ENCODE data around the gene CLCN3. TPM values are rescaled to one million over a fixed set of nuclear protein-coding genes. Genes with fewer than 3 reads are reported as not detected.
"Not testable (repeated sequence)": the region's sequence is repeated elsewhere in the genome, so short reads cannot be mapped to it uniquely, and the experiment has no call there.

CLCN3 gene
- total RNA-seq, 1 experiment from 2014 or later = 48.9 TPM

DNA sequence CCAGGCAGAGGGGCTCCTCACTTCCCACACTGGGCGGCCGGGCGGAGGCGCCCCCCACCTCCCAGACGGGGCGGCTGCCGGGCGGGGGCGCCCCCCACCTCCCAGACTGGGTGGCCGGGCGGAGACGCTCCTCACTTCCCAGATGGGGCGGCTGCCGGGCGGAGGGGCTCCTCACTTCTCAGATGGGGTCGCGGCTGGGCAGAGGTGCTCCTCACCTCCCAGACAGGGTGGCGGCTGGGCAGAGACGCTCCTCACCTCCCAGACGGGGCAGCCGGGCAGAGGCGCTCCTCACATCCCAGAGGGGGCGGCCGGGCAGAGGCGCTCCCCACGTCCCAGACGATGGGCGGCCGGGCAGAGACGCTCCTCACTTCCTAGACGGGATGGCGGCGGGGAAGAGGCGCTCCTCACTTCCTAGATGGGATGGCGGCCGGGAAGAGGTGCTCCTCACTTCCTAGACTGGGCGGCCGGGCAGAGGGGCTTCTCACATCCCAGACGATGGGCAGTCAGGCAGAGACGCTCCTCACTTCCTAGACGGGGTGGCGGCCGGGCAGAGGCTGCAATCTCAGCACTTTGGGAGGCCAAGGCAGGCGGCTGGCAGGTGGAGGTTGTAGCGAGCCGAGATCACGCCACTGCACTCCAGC is 58.7 kb downstream of the CLCN3 start:
- not testable (repeated sequence) for DNase-seq (ENCODE audit: extremely low read depth, low read depth)

DNA sequence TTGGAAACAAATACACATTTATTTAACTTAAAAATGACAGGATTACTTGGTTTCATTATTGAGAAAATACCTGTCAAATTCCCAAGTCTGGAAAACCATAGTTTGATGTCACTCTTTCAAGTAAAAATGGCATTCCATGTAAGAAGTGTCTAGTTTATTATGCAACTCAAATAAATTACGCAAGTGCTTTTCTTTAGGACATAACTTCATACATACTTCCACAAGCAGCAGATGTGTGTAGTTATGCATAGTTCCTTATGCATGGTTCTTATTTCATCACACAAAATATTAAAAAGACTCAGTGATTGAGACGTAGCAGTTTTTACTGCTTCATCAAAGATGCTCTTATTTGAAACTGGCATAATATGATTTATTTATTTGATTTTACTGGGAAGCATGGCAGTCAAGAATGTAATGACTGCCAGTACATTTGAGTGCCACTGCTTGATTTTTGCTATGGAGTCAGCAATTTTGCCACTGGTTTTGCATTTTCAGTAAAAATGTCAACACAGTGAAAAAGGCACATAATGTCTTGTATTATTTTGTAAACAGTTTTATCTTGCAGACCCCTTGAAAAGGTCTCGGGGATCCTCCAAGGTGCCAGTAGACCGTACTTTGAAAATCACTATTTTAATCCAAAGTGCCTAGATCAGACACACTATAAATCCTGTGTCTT is 62.1 kb downstream of the CLCN3 start:
- no peak for DNase-seq (ENCODE audit: extremely low read depth, low read depth)

DNA sequence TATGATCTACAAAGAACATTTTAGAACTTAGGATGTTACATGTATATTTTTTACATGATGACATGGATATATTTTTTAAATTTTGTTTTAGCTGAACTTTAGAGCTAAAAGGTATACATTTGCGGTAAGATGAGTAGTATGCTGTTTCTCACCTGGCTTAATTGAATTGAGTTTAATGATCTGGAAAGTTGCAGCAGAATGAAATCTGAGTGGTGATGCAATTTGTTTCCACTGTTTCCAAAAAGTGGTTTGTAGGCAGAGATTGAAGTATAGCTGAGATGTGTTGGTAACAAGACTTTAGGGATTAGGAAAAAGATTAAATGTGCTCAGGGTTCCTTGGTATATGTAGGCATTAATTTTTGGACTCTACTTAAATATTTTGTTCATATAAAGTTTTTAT is 69.3 kb downstream of the CLCN3 start:
- DNase-seq (ENCODE audit: extremely low read depth, low read depth) = no peak

DNA sequence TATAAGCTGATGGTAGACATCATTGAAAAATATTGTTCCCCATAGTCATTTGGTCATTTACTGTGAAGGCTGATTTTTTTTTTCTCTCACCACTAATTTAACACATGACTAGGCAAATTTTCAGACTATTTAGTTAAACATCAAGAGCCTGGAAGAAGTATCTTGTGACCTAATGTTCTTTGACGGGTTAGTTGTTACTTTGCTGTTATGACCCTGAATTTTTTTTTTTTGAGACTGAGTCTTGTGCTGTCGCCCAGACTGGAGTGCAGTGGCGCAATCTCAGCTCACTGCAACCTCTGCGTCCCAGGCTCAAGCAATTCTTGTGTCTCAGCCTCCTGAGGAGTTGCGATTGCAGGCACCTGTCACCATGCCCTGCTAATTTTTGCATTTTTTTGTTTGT is 70.4 kb downstream of the CLCN3 start:
- DNase-seq (ENCODE audit: extremely low read depth, low read depth) = no peak

DNA sequence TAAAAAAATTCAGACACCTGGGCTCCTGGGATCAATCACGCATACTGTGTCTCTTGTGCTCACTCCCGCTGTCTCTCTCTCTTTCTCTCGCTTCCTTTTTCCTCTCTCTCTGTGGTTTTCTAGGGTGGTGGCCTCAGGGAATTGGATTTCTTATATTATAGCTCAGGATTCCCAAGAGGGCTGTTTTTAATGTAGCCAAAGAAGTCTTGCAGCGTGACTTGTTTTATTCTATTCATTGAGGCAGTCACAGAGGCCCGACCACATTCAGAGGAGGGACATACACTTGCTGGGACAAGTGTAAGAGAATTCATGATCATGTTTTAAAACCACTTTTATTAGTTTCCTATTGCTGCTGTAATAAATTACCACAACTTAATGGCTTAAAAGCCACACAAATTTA is 78.0 kb downstream of the CLCN3 start:
- DNase-seq (ENCODE audit: extremely low read depth, low read depth) = no peak

DNA sequence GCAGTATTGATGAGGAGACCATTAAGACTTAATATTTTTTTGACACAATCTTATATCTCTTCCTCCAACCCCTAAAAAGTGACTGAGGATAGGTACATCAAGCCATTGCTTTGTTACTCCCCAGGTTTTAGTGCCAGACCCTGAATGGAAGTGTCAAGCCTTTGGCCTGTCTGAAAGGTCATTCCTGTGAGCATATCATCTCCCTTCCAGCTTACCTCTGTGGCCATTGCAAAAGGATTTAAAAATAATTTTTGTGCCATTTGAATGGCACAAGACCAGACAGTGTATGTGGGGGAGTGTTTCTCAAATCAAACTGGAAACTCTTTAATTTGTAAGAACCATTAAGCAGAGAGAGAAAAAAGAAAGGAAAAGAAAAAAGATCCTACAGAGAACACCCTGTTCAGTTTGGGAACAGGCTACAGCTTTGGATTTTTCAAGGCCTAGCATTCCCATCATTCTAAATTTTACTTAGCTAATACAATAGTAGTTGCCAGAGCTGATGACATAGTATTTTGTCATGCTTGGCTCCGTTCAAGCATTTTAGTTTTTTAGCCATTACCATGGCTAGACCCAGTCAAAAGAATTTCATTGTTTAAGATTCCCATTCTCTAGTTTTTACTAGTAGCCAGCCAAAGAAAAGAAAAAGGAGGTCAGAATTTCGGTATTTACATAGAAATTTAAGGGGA is 87.7 kb downstream of the CLCN3 start:
- no peak for DNase-seq (ENCODE audit: extremely low read depth, low read depth)

DNA sequence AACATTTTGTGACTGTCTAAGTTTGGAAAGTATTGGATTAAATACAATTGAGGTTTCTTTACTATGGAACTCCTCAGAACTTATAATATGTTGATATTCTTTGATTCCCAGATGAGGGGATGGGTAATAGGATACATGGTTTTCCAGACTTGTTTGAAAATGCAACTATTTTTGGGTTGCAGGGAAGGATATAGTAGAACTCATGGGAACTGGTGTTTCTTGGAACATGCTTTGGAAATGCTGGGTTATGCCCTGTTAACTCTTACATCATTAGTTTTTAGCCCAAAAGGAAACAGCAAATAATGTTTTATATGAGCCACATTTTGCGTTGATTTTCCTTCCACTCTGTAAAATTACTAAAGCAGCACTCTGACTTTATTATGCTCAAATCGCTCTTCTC is 95.4 kb downstream of the CLCN3 start:
- DNase-seq (ENCODE audit: extremely low read depth, low read depth) = no peak

DNA sequence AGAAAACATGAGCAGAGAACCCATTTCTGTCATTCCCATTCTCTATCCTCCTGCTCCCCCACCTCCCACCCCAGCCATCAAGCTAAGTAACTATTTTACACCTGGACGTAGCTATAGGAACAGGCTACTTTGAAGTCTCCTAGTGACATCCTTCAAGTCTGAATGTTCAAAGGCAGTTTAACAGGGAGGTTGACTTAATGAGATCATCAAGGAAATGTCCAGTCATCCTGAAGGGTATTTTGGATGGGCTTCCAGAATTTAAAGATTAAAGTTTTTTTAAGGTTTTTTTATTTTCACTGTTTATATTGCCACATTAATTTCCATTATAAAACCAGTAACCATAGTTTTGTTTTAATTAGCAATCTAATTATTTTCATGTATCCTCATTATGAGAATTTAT is 96.3 kb downstream of the CLCN3 start:
- no peak for DNase-seq (ENCODE audit: extremely low read depth, low read depth)

DNA sequence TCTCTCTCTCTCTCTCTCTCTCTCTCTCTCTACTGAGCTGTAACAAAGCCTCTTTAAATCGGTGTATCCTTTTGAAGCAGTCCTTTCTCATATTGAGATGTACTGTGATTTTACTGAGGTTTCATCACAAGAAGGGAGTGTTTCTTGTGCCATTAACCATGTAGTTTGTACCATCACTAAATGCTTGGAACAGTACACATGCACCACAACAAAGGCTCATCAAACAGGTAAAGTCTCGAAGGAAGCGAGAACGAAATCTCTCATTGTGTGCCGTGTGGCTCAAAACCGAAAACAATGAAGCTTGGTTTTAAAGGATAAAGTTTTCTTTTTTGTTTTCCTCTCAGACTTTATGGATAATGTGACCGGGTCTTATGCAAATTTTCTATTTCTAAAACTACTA is 100.2 kb downstream of the CLCN3 start:
- no peak for DNase-seq (ENCODE audit: extremely low read depth, low read depth)

DNA sequence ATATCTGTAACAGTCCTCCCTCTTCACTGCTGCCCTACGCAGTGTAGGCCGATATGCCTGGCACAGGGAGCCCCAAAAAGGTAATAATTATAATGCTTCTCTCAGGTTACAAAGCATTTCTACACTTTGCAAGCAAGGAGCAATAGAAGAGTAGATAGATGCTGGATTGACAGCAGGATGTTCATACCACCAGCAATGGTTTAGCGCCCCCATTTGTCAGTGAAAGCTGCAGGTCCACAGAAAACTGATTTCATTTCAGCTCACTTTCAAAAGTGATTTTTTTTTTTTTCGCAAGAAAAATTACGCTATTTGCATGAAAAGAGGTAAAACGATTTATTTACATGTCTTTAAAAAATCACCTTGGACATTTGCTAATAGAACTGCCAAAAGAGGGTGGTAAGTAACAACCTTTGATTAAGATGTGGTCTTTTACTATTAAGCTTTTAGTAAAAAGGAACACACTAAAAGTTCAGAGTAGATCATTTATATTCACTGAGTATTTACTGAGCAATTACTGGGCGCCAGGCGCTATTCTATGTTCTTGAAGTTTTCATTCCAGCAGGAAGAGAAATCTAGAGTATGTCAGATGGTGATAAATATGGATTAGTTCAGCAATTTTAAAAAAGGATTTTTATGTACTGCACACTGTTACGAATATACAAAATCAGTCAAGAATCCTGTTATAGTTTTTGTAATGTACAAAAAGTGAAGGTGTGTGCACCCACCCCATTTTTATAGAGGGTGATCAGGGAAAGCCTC is 103.0 kb downstream of the CLCN3 start:
- DNase-seq (ENCODE audit: extremely low read depth, low read depth) = no peak

DNA sequence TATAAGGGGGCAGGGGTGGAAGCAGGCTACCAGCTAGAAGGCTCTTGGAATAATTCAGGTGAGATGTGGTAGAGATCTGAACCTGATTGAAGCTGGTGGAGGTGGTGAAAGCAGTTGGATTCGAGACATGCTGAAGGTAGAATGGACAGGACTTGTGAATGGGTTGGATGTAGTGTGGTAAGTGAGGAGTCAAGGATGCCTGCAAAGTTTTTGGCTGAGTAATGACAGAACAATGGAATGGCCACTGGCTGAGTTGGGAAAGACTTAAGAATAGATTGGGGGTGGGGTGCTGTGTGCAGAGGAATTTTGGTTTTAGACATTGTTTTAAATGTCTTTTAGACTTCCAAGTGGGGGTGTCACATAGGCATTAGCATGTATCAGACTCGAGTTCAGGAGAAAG is 103.9 kb downstream of the CLCN3 start:
- DNase-seq (ENCODE audit: extremely low read depth, low read depth) = no peak

DNA sequence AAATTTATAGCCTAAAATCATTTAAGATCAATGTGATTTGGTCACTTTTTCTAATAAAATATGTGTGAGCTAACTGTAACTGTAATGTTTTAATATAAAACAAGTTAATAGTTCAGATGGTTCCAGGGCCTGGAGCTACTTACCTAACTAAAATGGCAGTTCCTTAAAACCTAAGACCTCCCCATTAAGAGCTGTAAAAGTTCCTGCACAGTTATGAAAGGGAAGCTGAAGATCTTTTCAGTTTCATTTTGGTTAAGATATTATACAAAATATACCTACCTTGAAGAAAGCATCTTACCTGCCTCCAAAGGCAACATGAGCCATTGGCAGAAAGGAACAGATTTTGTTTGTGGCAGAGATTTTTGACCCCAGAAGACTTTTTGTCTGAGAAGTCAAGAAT is 107.2 kb downstream of the CLCN3 start:
- no peak for DNase-seq (ENCODE audit: extremely low read depth, low read depth)

DNA sequence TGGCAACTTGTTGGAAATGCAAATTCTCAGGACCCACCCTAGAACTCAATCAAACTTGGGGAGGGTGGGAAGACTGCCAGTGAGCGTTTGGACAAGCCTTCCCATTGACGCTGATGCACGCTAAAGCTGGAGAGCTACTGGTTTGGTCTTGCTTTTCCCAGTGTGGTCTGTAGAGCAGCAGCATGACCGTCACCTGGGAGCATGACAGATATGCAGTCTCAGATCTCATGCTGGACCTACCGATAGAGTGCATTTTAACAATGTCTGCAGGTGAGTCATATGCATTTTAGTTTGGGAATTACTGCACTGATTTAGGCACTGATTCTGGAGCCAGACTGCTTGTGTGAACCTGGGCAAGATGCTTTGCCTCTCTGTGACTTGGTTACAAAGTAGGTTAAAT is 110.2 kb downstream of the CLCN3 start:
- no peak for DNase-seq (ENCODE audit: extremely low read depth, low read depth)

DNA sequence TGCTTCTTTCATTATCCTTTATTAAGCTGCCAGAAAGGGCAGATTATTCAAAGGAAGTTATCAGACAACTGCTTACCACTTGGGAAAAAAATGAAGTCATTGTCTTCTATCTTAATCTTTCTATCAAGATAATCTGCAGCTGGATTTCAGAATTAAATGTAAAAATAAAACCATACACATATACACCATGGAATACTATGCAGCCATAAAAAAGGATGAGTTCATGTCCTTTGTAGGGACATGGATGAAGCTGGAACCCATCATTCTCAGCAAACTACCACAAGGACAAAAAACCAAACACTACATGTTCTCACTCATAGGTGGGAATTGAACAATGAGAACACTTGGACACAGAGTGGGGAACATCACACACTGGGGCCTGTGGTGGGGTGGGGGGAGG is 118.2 kb downstream of the CLCN3 start:
- DNase-seq (ENCODE audit: extremely low read depth, low read depth) = not testable (repeated sequence)

DNA sequence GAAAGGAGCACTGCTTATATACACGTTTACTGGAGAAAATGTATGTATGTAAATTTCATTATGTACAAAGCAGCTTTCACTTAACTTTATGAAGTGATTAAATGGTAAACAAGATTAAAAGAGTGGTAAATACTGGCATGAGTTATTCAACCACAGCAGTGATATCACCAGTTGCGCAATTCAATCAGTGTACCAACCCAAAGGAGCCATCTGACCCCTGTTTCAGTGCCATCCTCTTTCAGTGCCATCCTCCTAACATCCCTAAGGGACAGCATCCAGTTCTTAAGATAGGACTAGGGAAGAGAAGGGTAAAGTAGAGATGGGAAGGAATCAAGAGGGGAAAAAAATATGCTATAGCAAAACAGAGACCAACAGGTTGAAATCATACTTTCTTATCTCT is 121.2 kb downstream of the CLCN3 start:
- DNase-seq (ENCODE audit: extremely low read depth, low read depth) = no peak

DNA sequence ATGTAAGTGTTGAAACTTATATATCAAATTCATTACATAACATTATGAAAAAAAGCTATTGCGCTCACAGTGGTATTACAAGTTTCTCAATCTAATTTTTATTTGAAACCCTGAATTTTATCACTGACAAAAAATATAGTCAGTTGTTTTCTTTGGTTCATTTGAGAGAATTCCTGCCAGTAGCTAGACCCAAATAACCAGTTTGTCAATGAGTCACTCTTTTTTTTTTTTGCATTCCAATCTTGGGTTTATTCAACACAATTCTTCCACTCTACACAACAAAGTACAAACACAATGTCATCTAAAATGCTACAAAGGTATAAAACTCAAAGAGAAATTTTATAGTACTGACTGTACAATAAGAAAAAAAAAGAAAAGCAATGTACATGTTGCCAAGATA is 124.2 kb downstream of the CLCN3 start:
- DNase-seq (ENCODE audit: extremely low read depth, low read depth) = no peak

DNA sequence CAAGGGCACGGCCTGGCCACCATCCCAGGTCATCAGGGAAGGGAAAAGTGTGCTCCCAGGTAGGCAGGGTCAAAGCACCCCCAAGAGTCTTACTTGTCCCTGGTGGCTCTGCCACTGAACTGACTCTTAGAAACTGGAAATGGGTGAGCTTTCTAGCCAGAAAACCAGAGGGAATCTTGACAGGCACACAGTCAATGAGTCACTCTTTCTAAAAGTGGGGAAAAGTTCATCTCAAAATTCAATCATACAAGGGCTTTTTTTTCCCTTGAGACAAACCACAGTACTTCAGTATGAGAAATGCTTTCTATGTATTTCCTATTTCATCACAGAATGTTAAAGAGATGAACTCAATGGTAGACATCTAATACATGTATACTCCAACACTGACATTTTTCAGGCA is 124.9 kb downstream of the CLCN3 start:
- DNase-seq (ENCODE audit: extremely low read depth, low read depth) = no peak

DNA sequence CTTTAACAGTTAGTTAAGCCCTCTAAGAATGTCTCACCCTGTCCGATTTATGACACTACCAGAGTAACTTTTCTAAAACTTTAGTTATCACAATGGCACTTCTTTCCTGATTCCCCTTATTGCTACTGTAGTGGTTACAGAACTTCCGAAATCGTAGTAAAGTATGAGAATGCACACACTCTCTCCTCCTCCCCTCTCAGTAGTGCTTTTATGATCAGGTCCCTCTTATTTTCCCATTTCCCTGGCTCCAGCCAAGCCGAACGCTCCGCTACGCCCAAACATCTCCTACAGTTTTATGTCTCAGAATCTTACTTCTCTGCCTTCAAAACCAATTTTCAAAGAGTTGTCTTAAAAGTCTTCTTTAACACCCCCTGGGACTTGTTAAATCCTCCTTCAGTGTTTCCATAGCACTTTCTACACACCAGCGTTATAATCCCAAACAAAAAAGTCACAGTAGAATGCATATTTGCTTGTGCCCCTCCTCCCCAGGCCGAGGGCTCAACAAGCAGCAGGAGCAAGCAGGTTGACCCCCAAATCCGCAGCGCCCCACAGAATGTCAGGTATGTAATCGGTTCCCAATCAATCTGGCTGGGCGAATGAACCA is 136.7 kb downstream of the CLCN3 start:
- DNase-seq (ENCODE audit: extremely low read depth, low read depth) = no peak

DNA sequence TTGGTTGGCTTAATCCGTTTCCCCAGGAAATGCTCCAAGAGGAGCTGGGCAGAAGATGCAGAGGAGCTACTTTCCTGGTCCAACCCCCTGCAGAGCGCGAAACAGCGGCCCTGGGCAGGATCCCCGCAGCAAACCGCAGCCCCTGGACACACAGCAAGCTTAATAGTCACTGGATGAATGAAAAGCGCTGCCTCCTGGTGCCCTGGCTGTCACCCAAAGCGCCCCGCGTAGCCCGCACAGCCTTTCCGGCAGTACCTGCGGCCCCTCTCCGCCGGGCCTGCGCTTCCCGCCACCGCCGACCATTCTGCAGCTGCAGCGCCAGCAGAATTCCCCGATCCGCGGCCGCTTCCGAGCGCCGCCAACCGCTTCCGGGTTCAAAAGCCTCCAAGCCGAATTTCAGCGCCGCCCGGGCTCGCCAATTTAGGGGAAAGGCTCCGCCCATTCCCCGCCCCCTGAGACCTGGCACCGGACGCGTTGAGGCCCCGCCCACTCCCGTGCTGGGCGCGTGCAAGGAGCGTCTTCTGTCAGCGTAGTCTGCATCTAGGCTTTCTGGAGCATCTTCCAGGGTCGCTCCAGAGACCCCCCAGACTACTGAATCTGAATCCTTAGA is 137.3 kb downstream of the CLCN3 start, which contains the start of gene HPF1:
HPF1 (minus strand) TSS at position 370 of the 610 bp plus-strand sequence; CDS start at position 303, 67 bp downstream.
- peak; percentile 81 for DNase-seq (ENCODE audit: extremely low read depth, low read depth)

DNA sequence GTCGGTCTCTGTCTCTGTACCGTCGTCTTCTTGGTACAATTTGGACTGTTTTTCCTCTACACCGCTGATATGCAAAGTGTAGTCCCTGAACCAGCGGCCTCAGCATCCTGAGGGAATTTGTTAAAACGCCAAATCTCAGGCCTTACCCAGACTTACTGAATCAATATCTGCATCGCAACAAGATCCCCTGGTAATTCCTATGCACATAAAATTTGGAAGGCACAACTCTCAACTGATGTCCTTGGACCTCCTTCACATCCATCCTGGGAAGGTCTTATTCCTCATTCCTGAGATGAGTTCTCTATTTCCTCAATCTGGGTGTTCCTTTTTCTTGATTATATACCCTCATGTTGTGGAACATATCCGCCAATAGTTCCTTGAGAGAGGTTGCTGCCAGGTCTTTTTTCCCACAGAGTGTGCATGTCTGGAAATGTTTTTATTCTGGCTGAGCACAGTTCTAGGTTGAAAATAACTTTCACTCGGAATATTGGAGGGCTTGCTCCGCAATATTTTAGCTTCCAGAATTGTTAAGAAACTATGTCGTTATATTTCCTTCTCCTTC is 138.1 kb downstream of the CLCN3 start:
- no peak for DNase-seq (ENCODE audit: extremely low read depth, low read depth)
